NOMO-1 (cell line): ENCODE data around the gene PHACTR4.
"Not testable (repeated sequence)": the region's sequence is repeated elsewhere in the genome, so short reads cannot be mapped to it uniquely, and the experiment has no call there.

Source experiments
- DNase-seq, 2 experiments: peaks; one replicate each; lab custom pipeline; 2025; ENCODE audit not compliant: unreplicated experiment in 2 of 2; lab: John Stamatoyannopoulos, UW

PHACTR4 gene

GRCh38 chr1:28428012-28428411 is 58.5 kb downstream of the PHACTR4 start:
- peak in 1 of 2 experiments; percentile 39 for DNase-seq

- no peak for DNase-seq
These were observed 59.5 kb downstream of the PHACTR4 start for GRCh38 chr1:28428990-28429520.

- no peak for DNase-seq
These were observed 66.8 kb downstream of the PHACTR4 start for GRCh38 chr1:28436211-28436769.

- no peak for DNase-seq
These were observed 67.9 kb downstream of the PHACTR4 start for GRCh38 chr1:28437264-28437923.

- peak in 1 of 2 experiments; percentile 45 for DNase-seq
These were observed 68.6 kb downstream of the PHACTR4 start for GRCh38 chr1:28437924-28438699.

GRCh38 chr1:28439320-28439719 is 69.8 kb downstream of the PHACTR4 start:
- DNase-seq, result no peak

- DNase-seq, result no peak
These were observed 72.1 kb downstream of the PHACTR4 start for GRCh38 chr1:28441674-28442073.

- no peak for DNase-seq
These were observed 74.0 kb downstream of the PHACTR4 start for GRCh38 chr1:28443550-28443949.

- DNase-seq, result no peak
These were observed 78.1 kb downstream of the PHACTR4 start for GRCh38 chr1:28447679-28448078.

- not testable (repeated sequence) for DNase-seq
These were observed 78.6 kb downstream of the PHACTR4 start for GRCh38 chr1:28448094-28448611.

GRCh38 chr1:28449904-28450303 is 80.4 kb downstream of the PHACTR4 start:
- DNase-seq, result no peak

- DNase-seq, result no peak
These were observed 81.0 kb downstream of the PHACTR4 start for GRCh38 chr1:28450561-28450960.

GRCh38 chr1:28451011-28451410 is 81.5 kb downstream of the PHACTR4 start:
- no peak for DNase-seq

GRCh38 chr1:28456078-28456477 is 86.5 kb downstream of the PHACTR4 start:
- DNase-seq, result peak; percentile 12 to 48

- no peak for DNase-seq
These were observed 88.1 kb downstream of the PHACTR4 start for GRCh38 chr1:28457678-28458077.

- DNase-seq, result no peak
These were observed 89.0 kb downstream of the PHACTR4 start for GRCh38 chr1:28458237-28459228.

- no peak for DNase-seq
These were observed 96.8 kb downstream of the PHACTR4 start for GRCh38 chr1:28466226-28466778.

GRCh38 chr1:28470146-28470545 is 100.6 kb downstream of the PHACTR4 start:
- no peak for DNase-seq

- DNase-seq, result not testable (repeated sequence)
These were observed 110.0 kb downstream of the PHACTR4 start for GRCh38 chr1:28479497-28479896.

GRCh38 chr1:28480308-28480707 is 110.8 kb downstream of the PHACTR4 start:
- DNase-seq, result no peak
